IMR-90 (cell line): ENCODE measurements around the gene ZNF532. TPM values are rescaled to one million over a fixed set of nuclear protein-coding genes. Genes with fewer than 3 reads are reported as not detected.

Source experiments
- ATAC-seq: fragments of 200-7000 bp; cut with Tn5 transposase; 2 replicates; pipeline ENCODE4 v1.9.1; 2020; ENCODE audit warnings: low read depth, mild to moderate bottlenecking, moderate library complexity
- BruUV-seq: library from RNA; stranded (reverse); fragments of 400-500 nt; replicated peaks from 2 replicates; lab custom pipeline; 2021; lab: Mats Ljungman, UMichigan
- CTCF ChIA-PET: fragments of 300-600 bp; formaldehyde crosslinking; extraction: SDS; loops from one replicate; lab custom pipeline; 2021; ENCODE audit warnings: antibody characterized with exemption; lab: Yijun Ruan, JAX
- POLR2A ChIA-PET: fragments of 300-600 bp; sonication (Branson Sonifier 250); formaldehyde crosslinking; loops from one replicate; lab custom pipeline; 2022; ENCODE audit warnings: antibody characterized with exemption; ENCODE audit not compliant: unreplicated experiment; lab: Charles Lee
- DNase-seq: peaks from one replicate; pipeline ENCODE4 v3.0.0; 2013
- H2AFZ ChIP-seq: replicated peaks from 2 replicates; pipeline ENCODE3; 2013; ENCODE audit warnings: low read length, mild to moderate bottlenecking; ENCODE audit not compliant: poor library complexity
- H2AK5ac ChIP-seq: 2 replicates; pipeline ENCODE4 v1.6.1; 2013; ENCODE audit warnings: low read depth, low read length, inconsistent platforms
- H2AK9ac ChIP-seq: replicated peaks from 2 replicates; pipeline ENCODE3; 2013; ENCODE audit warnings: mild to moderate bottlenecking, low read depth, low read length, moderate library complexity; ENCODE audit not compliant: poor library complexity
- H2BK120ac ChIP-seq: 2 replicates; pipeline ENCODE4 v1.6.1; 2013; ENCODE audit warnings: low read depth, low read length, inconsistent platforms
- H2BK15ac ChIP-seq: 3 replicates; pipeline ENCODE4 v1.6.1; 2013; ENCODE audit warnings: low read depth, low read length, inconsistent platforms
- H2BK20ac ChIP-seq: 2 replicates; pipeline ENCODE4 v1.6.1; 2013; ENCODE audit warnings: low read depth, mild to moderate bottlenecking, inconsistent platforms, low read length, moderate library complexity
- H2BK5ac ChIP-seq: 2 replicates; pipeline ENCODE4 v1.6.1; 2013; ENCODE audit warnings: mild to moderate bottlenecking, low read depth, low read length, inconsistent platforms; ENCODE audit not compliant: poor library complexity, severe bottlenecking
- H3K14ac ChIP-seq: replicated peaks from 2 replicates; pipeline ENCODE4 v1.6.1; 2013; ENCODE audit warnings: low read depth, low read length, inconsistent platforms
- H3K18ac ChIP-seq: 2 replicates; pipeline ENCODE4 v1.6.1; 2013; ENCODE audit warnings: low read depth, low read length, control low read depth
- H3K23ac ChIP-seq: 2 replicates; pipeline ENCODE4 v1.6.1; 2013; ENCODE audit warnings: low read depth, low read length, inconsistent platforms
- H3K27ac ChIP-seq: 2 replicates; pipeline ENCODE4 v1.5.1; 2013; ENCODE audit warnings: mild to moderate bottlenecking, control low read depth, low read length; ENCODE audit not compliant: insufficient read depth
- H3K27me3 ChIP-seq: 2 replicates; pipeline ENCODE4 v1.6.1; 2013; ENCODE audit warnings: low read length; ENCODE audit not compliant: control insufficient read depth, insufficient read depth
- H3K36me3 ChIP-seq: 2 replicates; pipeline ENCODE4 v1.6.1; 2013; ENCODE audit warnings: low read length, mixed read lengths; ENCODE audit not compliant: control insufficient read depth, insufficient read depth
- H3K4ac ChIP-seq: 2 replicates; pipeline ENCODE4 v1.6.1; 2013; ENCODE audit warnings: low read depth, low read length, inconsistent platforms
- H3K4me1 ChIP-seq: 2 replicates; pipeline ENCODE4 v1.6.1; 2013; ENCODE audit warnings: low read length, mixed read lengths; ENCODE audit not compliant: control insufficient read depth, insufficient read depth
- H3K4me2 ChIP-seq: 2 replicates; pipeline ENCODE4 v1.6.1; 2013; ENCODE audit warnings: low read depth, mild to moderate bottlenecking, control low read depth, low read length, moderate library complexity
- H3K4me3 ChIP-seq: 2 replicates; pipeline ENCODE4 v1.5.1; 2013; ENCODE audit warnings: low read depth, mild to moderate bottlenecking, control low read depth, low read length, moderate library complexity; ENCODE audit not compliant: insufficient read depth
- H3K56ac ChIP-seq: 2 replicates; pipeline ENCODE4 v1.6.1; 2013; ENCODE audit warnings: low read length, inconsistent platforms; ENCODE audit not compliant: insufficient read depth; ENCODE audit errors: extremely low read depth
- H3K79me1 ChIP-seq, 2 experiments: 2 replicates each; pipeline ENCODE4 v1.6.1; 2013; ENCODE audit warnings: low read length in 2 of 2, inconsistent platforms in 1 of 2, low read depth in 1 of 2
- H3K9ac ChIP-seq: 2 replicates; pipeline ENCODE4 v1.6.1; 2013; ENCODE audit warnings: low read depth, low read length, control low read depth
- H3K9me1 ChIP-seq: 2 replicates; pipeline ENCODE4 v1.6.1; 2013; ENCODE audit warnings: low read length, inconsistent platforms; ENCODE audit not compliant: insufficient read depth
- H3K9me3 ChIP-seq: 2 replicates; pipeline ENCODE4 v1.6.1; 2013; ENCODE audit warnings: low read length; ENCODE audit not compliant: control insufficient read depth, insufficient read depth
- H4K20me1 ChIP-seq: 2 replicates; pipeline ENCODE4 v1.6.1; 2013; ENCODE audit warnings: low read length, inconsistent platforms; ENCODE audit not compliant: insufficient read depth
- H4K5ac ChIP-seq: 2 replicates; pipeline ENCODE4 v1.6.1; 2013; ENCODE audit warnings: mild to moderate bottlenecking, low read depth, low read length, control low read depth
- H4K8ac ChIP-seq, 2 experiments: 2 replicates each; pipeline ENCODE4 v1.6.1; 2013; ENCODE audit warnings: low read depth in 2 of 2, low read length in 2 of 2, control low read depth in 1 of 2, inconsistent platforms in 1 of 2
- H4K91ac ChIP-seq: 2 replicates; pipeline ENCODE4 v1.6.1; 2013; ENCODE audit warnings: low read depth, low read length, inconsistent platforms; ENCODE audit not compliant: insufficient read depth
- BHLHE40 ChIP-seq: fragments of 150-350 bp; IDR thresholded peaks from 2 replicates; pipeline ENCODE4 v1.6.1; 2016; ENCODE audit warnings: mild to moderate bottlenecking, low read depth, low read length
- CEBPB ChIP-seq: IDR thresholded peaks from 2 replicates; pipeline ENCODE4 v1.6.1; 2012; ENCODE audit warnings: low read depth, low read length, improper control_type of control experiment
- MAZ ChIP-seq: IDR thresholded peaks from 2 replicates; pipeline ENCODE4 v1.6.1; 2012; ENCODE audit warnings: low read depth, mild to moderate bottlenecking, low read length, improper control_type of control experiment, moderate library complexity, borderline replicate concordance
- MXI1 ChIP-seq: IDR thresholded peaks from 2 replicates; pipeline ENCODE4 v1.6.1; 2012; ENCODE audit warnings: low read depth, mild to moderate bottlenecking, low read length, moderate library complexity, borderline replicate concordance
- NFE2L2 ChIP-seq: fragments of 150-350 bp; IDR thresholded peaks from 2 replicates; pipeline ENCODE4 v1.6.1; 2016; ENCODE audit warnings: low read depth, mild to moderate bottlenecking, low read length
- POLR2A ChIP-seq: IDR thresholded peaks from 2 replicates; pipeline ENCODE4 v1.6.1; 2012; ENCODE audit warnings: mild to moderate bottlenecking, low read depth, low read length
- RCOR1 ChIP-seq: IDR thresholded peaks from 2 replicates; pipeline ENCODE4 v1.6.1; 2012; ENCODE audit warnings: mild to moderate bottlenecking, low read length, improper control_type of control experiment; ENCODE audit not compliant: insufficient replicate concordance
- RFX5 ChIP-seq: IDR thresholded peaks from 2 replicates; pipeline ENCODE4 v1.8.0; 2012; ENCODE audit warnings: low read depth, mild to moderate bottlenecking, low read length, moderate library complexity
- WGBS, 2 experiments: methylation state at CpG; one replicate each; pipeline versions ENCODE4 v1.1.5 to v1.1.7; 2013; ENCODE audit warnings: missing lambda C conversion rate in 2 of 2; ENCODE audit not compliant: insufficient read length in 1 of 2; ENCODE audit errors: extremely low coverage in 2 of 2; 5-methylcytosine and 5-hydroxymethylcytosine counted together
- dilution Hi-C: fragments of 300-500 bp; cut with HindIII; formaldehyde crosslinking; loops from one replicate; pipeline ENCODE4 v1.14.3; 2018; ENCODE audit warnings: low sequenced_read_pairs; ENCODE audit not compliant: unreplicated experiment
- in situ Hi-C: fragments of 300-500 bp; cut with MboI; formaldehyde crosslinking; loops from 3 replicates; pipeline ENCODE4 v1.14.3; 2019; ENCODE audit warnings: low sequenced_read_pairs, inconsistent platforms, mixed read lengths
- intact Hi-C: fragments of 100-400 bp; cut with micrococcal nuclease; formaldehyde crosslinking; loops from 2 replicates; pipeline ENCODE4 v1.10.0; 2022
- polyA plus RNA-seq, 3 experiments: library from polyadenylated mRNA; depleted of rRNA; stranded (reverse); fragments of >200 nt; gene quantifications; 2 replicates each; pipeline ENCODE4 v1.2.3, GENCODE V29; 2012; ENCODE audit warnings: low replicate concordance in 1 of 3
- total RNA-seq: library from RNA; depleted of rRNA; stranded (reverse); fragments of >200 nt; gene quantifications from 2 replicates; pipeline ENCODE4 v1.2.3, GENCODE V29; 2012
- TF ChIP-seq, protein P1 (sequence below): conservative IDR thresholded peaks from 2 replicates; pipeline ENCODE4 v1.5.1; 2012; ENCODE audit warnings: mild to moderate bottlenecking, low read depth, low read length, improper control_type of control experiment
- TF ChIP-seq, protein P2 (sequence below): fragments of 150-350 bp; IDR thresholded peaks from 2 replicates; pipeline ENCODE4 v1.6.1; 2016; ENCODE audit warnings: low read depth, mild to moderate bottlenecking, low read length, moderate library complexity, borderline replicate concordance
- TF ChIP-seq, protein P3 (sequence below): fragments of 150-350 bp; IDR thresholded peaks from 2 replicates; pipeline ENCODE4 v1.6.1; 2017; ENCODE audit warnings: mild to moderate bottlenecking, antibody characterized with exemption, low read length, low read depth

Gene ZNF532
- total and polyA plus RNA-seq, 2 of the 4 experiments (the other 2 are of a cell fraction) = 29.9 to 45.8 TPM

DNA sequence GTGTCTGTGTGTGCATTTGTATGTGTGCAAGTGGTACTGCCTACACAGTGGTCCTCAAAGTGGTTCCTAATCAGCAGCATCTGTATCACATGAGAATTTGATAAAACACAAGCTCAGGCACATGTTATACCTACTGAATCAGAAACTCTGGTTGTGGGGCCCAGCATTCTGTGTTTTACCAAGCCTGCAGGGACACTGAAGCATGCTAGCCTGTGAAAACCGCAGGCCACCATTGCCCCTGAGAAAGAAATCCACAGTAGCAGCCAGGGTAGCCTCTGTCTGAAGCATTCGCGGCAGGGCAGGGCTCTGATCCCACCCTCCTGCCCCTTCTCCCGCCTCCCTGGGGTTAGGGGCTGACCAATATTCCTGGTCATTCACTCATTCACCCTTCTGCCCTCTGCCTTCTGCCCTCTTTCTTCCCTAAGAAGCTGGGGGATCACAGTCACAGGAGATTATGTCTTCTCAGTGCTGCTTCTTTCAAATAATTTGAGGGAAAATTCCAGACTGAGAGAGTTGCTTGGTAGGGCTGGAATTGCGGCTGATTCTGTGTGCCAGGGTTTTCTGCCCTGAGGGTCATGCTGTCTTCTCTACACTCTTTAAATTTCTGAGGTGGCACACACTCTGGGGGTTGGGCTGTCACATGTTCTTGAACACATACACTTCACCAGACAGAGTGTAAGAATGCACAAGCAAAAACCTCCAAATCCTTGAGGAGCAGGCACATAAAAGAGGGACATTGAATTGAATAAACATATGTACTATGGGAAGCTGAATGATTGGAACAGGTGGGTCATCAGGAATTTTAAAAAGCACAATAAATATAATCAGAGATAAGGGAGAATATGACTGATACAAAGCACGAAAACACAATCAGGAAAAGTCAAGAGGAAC lies 148.4 kb downstream of the ZNF532 start (continued):
- TF ChIP-seq, protein P1, sequence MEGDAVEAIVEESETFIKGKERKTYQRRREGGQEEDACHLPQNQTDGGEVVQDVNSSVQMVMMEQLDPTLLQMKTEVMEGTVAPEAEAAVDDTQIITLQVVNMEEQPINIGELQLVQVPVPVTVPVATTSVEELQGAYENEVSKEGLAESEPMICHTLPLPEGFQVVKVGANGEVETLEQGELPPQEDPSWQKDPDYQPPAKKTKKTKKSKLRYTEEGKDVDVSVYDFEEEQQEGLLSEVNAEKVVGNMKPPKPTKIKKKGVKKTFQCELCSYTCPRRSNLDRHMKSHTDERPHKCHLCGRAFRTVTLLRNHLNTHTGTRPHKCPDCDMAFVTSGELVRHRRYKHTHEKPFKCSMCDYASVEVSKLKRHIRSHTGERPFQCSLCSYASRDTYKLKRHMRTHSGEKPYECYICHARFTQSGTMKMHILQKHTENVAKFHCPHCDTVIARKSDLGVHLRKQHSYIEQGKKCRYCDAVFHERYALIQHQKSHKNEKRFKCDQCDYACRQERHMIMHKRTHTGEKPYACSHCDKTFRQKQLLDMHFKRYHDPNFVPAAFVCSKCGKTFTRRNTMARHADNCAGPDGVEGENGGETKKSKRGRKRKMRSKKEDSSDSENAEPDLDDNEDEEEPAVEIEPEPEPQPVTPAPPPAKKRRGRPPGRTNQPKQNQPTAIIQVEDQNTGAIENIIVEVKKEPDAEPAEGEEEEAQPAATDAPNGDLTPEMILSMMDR = no peak

DNA sequence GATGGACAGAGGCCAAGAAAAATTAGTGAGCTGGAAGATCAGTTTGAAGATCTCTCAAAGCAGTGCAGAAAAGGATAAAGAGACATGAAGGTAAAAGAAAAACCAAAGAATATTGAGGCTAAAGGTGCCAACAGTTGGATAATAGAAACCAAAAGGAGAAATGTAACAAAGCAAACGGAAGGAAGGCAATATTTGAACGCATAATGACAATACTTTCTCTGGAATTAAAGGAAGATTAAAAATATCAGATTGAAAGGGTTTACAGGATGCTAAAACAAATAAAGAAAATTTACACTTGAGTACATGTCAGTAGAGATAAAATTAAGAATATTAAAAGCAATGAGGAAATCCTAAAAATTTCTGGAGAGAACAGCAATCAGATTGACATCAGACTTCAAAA lies 149.1 kb downstream of the ZNF532 start:
- no peaks in the 10 kb centered on the region for H4K20me1 ChIP-seq
- no TSS peak for BruUV-seq
- ATAC-seq (no peak), DNase-seq (no peak)
- no peak overlapping the region for H2BK120ac ChIP-seq
- H3K4me3 ChIP-seq = no peak overlapping the region
- H3K36me3 ChIP-seq = no peaks in the 10 kb centered on the region
- H2BK15ac ChIP-seq = no peak overlapping the region
- H3K23ac ChIP-seq = no peak overlapping the region
- H3K14ac ChIP-seq = no peak overlapping the region
- no peaks in the 10 kb centered on the region for H3K4me1 ChIP-seq
- H2AK5ac ChIP-seq = no peak overlapping the region
- WGBS, 2 experiments = no CpG with 5 or more reads among the region's 2 CpGs
- H4K91ac ChIP-seq = no peak overlapping the region
- ChIA-PET CTCF (no interaction called here), POLR2A (no interaction called here)
- no peak overlapping the region for H2AK9ac ChIP-seq
- H3K4ac ChIP-seq = no peak overlapping the region
- intact Hi-C loops (no loop called here), dilution Hi-C loops (no loop called here), in situ Hi-C loops (no loop called here)
- no peak overlapping the region for H3K18ac ChIP-seq
- no peak overlapping the region for H3K56ac ChIP-seq
- no peak overlapping the region for H3K9ac ChIP-seq
- H3K9me1 ChIP-seq = no peaks in the 10 kb centered on the region
- TF ChIP-seq CEBPB (no peak), RCOR1 (no peak), RFX5 (no peak), MAZ (no peak), NFE2L2 (no peak), MXI1 (no peak), BHLHE40 (no peak), POLR2A (no peak)
- TF ChIP-seq, protein P2, sequence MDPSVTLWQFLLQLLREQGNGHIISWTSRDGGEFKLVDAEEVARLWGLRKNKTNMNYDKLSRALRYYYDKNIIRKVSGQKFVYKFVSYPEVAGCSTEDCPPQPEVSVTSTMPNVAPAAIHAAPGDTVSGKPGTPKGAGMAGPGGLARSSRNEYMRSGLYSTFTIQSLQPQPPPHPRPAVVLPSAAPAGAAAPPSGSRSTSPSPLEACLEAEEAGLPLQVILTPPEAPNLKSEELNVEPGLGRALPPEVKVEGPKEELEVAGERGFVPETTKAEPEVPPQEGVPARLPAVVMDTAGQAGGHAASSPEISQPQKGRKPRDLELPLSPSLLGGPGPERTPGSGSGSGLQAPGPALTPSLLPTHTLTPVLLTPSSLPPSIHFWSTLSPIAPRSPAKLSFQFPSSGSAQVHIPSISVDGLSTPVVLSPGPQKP = no peak
- TF ChIP-seq, protein P3, sequence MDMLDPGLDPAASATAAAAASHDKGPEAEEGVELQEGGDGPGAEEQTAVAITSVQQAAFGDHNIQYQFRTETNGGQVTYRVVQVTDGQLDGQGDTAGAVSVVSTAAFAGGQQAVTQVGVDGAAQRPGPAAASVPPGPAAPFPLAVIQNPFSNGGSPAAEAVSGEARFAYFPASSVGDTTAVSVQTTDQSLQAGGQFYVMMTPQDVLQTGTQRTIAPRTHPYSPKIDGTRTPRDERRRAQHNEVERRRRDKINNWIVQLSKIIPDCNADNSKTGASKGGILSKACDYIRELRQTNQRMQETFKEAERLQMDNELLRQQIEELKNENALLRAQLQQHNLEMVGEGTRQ = no peak
- no peak overlapping the region for H2BK5ac ChIP-seq
- H3K27me3 ChIP-seq = no peaks in the 10 kb centered on the region
- H3K79me1 ChIP-seq = no peaks in the 10 kb centered on the region
- H2BK20ac ChIP-seq = no peak overlapping the region
- peaks cover 2% of the 10 kb centered on the region for H3K9me3 ChIP-seq
- H3K27ac ChIP-seq = no peak overlapping the region
- H4K5ac ChIP-seq = no peak overlapping the region
- no peak overlapping the region for H4K8ac ChIP-seq
- H2AFZ ChIP-seq = no peak overlapping the region
- no peak overlapping the region for H3K4me2 ChIP-seq
